ENCODE results near the gene SUV39H1. TPM values are rescaled to one million over a fixed set of nuclear protein-coding genes. Genes with fewer than 3 reads are reported as not detected.

Gene SUV39H1
- total RNA-seq, 2 experiments from 2014 or later, result 26.8 to 28.4 TPM

GRCh38 chrX:48747415-48748016 lies 51.0 kb downstream of the SUV39H1 start:
- Mint-ChIP-seq H3K4me3 (no peak overlapping the region), H3K27ac (no peak overlapping the region), H3K9me3 (no peaks in the 10 kb centered on the region), H3K4me1 (ENCODE audit: low read depth) (peaks cover 4% of the 10 kb centered on the region), H3K27me3 (no peaks in the 10 kb centered on the region), H3K36me3 (ENCODE audit: low read depth) (no peaks in the 10 kb centered on the region)
- TF ChIP-seq CTCF (IDR thresholded peaks at IDR 0.05), result no peak
- intact Hi-C loops (cut with micrococcal nuclease), result no loop called here
- DNase-seq (no peak), ATAC-seq (no peak)
- CTCF ChIA-PET, result no interaction called here
- POLR2A ChIA-PET, result interaction anchor here (0.8 kb wide), 1 partner anchor 63 kb away, joined by 3 read pairs; no protein-coding TSS in a partner anchor

DNA sequence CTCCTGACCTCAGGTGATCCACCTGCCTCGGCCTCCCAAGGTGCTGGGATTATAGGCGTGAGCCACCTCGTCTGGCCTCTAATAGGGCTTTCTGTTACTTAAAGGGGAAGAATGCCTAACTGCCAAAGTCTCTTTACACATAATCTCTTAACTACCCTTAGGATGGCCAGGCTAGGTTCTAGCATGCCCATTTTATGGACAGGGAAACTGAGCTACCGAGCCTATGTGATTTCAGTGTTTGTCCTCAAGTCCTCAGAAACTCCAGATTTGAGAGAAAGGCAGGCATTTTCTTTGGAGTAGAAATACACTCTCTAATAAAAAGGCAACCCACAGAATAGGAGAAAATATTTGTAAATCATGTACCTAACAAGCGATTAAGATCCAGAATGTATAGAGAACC lies 52.6 kb downstream of the SUV39H1 start:
- TF ChIP-seq CTCF (IDR thresholded peaks at IDR 0.05), result no peak
- peaks cover 4% of the 10 kb centered on the region for H3K4me1 Mint-ChIP-seq (ENCODE audit: low read depth)
- H3K36me3 Mint-ChIP-seq (ENCODE audit: low read depth), result no peaks in the 10 kb centered on the region
- H3K4me3 Mint-ChIP-seq, result no peak overlapping the region
- H3K27me3 Mint-ChIP-seq, result no peaks in the 10 kb centered on the region
- intact Hi-C loops (cut with micrococcal nuclease), result no loop called here
- ChIA-PET CTCF (no interaction called here), POLR2A (no interaction called here)
- H3K27ac Mint-ChIP-seq, result no peak overlapping the region
- no peaks in the 10 kb centered on the region for H3K9me3 Mint-ChIP-seq
- ATAC-seq, result no peak
- DNase-seq, result no peak

DNA sequence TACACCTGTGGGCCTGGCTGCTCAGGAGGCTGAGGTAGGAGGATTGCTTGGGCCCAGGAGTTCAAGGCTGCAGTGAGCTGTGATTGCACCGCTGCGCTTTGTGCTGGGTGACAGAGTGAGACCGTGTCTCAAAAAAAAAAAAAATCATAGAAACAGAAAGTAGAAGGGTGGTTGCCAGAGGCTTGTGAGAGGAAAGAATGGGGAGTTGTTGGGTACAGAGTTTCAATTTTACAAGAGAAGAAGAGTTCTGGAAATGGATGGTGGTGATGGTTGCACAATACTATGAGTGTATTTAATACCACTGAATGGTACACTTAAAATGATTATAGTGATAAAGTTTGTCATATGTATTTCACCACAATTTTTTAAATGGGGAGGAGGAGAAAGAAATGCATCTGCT lies 54.8 kb downstream of the SUV39H1 start:
- H3K4me3 Mint-ChIP-seq, result no peak overlapping the region
- ChIA-PET POLR2A (no interaction called here), CTCF (no interaction called here)
- DNase-seq, result peak; percentile 7
- no peaks in the 10 kb centered on the region for H3K27me3 Mint-ChIP-seq
- peak; percentile 84 for ATAC-seq
- H3K4me1 Mint-ChIP-seq (ENCODE audit: low read depth), result peaks cover 4% of the 10 kb centered on the region
- H3K9me3 Mint-ChIP-seq, result no peaks in the 10 kb centered on the region
- intact Hi-C loops (cut with micrococcal nuclease), result no loop called here
- no peak for TF ChIP-seq CTCF (IDR thresholded peaks at IDR 0.05)
- no peak overlapping the region for H3K27ac Mint-ChIP-seq
- no peaks in the 10 kb centered on the region for H3K36me3 Mint-ChIP-seq (ENCODE audit: low read depth)

- H3K27ac Mint-ChIP-seq, result no peak overlapping the region
- no peak for ATAC-seq
- H3K27me3 Mint-ChIP-seq, result no peaks in the 10 kb centered on the region
- no peak overlapping the region for H3K4me3 Mint-ChIP-seq
- ChIA-PET POLR2A (no interaction called here), CTCF (no interaction called here)
- no peak for DNase-seq
- no peaks in the 10 kb centered on the region for H3K9me3 Mint-ChIP-seq
- peaks cover 4% of the 10 kb centered on the region for H3K4me1 Mint-ChIP-seq (ENCODE audit: low read depth)
- intact Hi-C loops (cut with micrococcal nuclease), result no loop called here
- TF ChIP-seq CTCF (IDR thresholded peaks at IDR 0.05), result no peak
- H3K36me3 Mint-ChIP-seq (ENCODE audit: low read depth), result no peaks in the 10 kb centered on the region
Measured at GRCh38 chrX:48752498-48752897, 56.0 kb downstream of the SUV39H1 start.

GRCh38 chrX:48753708-48754228 lies 57.2 kb downstream of the SUV39H1 start:
- POLR2A ChIA-PET, result no interaction called here
- H3K9me3 Mint-ChIP-seq, result no peaks in the 10 kb centered on the region
- TF ChIP-seq CTCF (IDR thresholded peaks at IDR 0.05), result no peak
- intact Hi-C loops (cut with micrococcal nuclease), result no loop called here
- no peak for DNase-seq
- no peaks in the 10 kb centered on the region for H3K36me3 Mint-ChIP-seq (ENCODE audit: low read depth)
- no peak for ATAC-seq
- H3K27ac Mint-ChIP-seq, result no peak overlapping the region
- CTCF ChIA-PET, result no interaction called here
- no peaks in the 10 kb centered on the region for H3K27me3 Mint-ChIP-seq
- no peak overlapping the region for H3K4me3 Mint-ChIP-seq
- H3K4me1 Mint-ChIP-seq (ENCODE audit: low read depth), result peaks cover 4% of the 10 kb centered on the region

Data from activated CD8-positive, alpha-beta T cell treated with anti-CD3 and anti-CD28 coated beads for 36 hours (primary cell).